HG03565 (cell line): ENCODE results near the gene RNF223.
"Not testable (repeated sequence)": the region's sequence is repeated elsewhere in the genome, so short reads cannot be mapped to it uniquely, and the experiment has no call there.

Experiments used
- ATAC-seq: cut with Tn5 transposase; IDR thresholded peaks from one replicate; pipeline ENCODE4 v1.9.1; 2021; ENCODE audit warnings: mild to moderate bottlenecking, moderate library complexity; ENCODE audit not compliant: unreplicated experiment

RNF223 gene

GRCh38 chr1:1061682-1062345 is 12.3 kb downstream of the RNF223 start:
- no peak for ATAC-seq

- no peak for ATAC-seq
Observed at GRCh38 chr1:1060281-1061000, 13.7 kb downstream of the RNF223 start.

DNA sequence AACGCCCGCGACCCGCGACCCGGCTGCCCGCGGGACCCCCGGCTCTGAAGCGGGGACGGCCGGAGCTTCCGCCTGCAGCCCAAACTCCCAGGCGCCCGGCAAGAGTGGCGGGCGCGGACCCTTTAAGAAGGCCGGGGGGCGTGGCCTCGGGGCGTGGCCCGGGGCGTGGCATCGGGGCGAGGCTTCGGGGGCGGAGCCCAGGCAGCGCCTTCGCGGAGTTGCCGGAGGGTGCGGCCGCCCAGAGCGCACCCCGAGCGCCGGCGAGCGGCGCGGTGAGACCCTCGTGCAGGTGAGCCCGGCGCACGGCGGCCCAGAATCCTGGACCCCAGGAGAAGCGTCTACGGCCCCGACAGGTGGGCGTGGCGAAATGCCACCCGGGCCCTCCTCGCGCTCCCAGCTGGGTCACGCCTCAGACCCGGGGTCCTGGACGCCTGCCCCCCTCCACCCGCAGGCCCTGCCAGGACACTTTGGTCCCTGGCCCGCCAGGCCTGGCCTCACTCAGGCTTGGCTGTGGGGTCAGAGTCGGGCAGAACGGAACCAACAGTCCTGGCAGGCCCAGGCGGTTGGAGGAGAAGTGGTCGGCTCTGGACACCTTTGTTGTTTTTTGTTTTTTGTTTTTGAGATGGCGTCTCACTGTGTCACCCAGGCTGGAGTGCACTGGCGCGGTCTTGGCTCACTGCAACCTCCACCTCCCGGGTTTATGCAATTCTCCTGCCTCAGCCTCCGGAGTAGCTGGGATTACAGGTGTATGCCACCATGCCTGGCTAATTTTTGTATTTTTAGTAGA is 14.4 kb downstream of the RNF223 start:
- peak; percentile 36 for ATAC-seq

DNA sequence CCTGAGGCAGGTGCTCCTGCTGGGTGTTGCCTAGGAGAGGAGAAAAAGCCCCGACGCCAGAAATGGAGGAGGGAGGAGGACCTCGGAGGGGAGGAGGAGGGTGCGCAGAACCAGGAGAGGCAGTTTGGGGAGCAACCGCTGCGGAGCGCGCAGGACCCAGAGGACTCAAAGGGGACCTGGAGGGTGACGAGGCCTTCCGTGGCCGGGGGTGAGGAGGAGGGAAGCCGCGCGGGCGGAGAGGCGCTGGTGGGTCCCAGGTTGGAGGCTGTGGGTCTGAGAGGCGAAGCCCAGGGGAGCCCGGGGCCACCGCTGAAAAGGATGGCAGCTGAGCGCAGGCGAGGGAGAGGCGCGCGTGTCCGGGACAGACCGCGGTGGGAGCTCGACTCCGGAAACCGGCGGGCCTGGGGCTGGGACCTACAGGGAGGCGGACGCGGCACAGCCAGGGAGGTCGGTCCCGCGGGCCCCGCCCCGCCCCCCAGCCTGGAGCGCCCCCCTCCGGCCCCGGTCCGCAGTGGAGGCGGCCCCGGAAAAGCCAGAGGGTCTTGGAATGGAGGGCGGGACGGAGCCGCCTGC is 15.1 kb downstream of the RNF223 start:
- ATAC-seq = peak; percentile 16

GRCh38 chr1:1058088-1058905 is 15.8 kb downstream of the RNF223 start:
- ATAC-seq = no peak

DNA sequence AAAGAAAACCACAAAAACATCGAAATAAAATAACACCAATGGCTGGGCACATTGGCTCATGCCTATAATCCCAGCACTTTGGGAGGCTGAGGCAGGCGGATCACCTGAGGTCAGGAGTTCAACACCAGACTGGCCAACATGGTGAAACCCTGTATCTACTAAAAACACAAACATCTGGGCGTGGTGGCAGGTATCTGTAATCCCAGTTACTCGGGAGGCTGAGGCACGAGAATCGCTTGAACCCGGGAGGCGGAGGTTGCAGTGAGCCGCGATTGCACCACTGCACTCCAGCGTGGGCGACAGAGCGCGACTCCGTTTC is 16.4 kb downstream of the RNF223 start:
- not testable (repeated sequence) for ATAC-seq

DNA sequence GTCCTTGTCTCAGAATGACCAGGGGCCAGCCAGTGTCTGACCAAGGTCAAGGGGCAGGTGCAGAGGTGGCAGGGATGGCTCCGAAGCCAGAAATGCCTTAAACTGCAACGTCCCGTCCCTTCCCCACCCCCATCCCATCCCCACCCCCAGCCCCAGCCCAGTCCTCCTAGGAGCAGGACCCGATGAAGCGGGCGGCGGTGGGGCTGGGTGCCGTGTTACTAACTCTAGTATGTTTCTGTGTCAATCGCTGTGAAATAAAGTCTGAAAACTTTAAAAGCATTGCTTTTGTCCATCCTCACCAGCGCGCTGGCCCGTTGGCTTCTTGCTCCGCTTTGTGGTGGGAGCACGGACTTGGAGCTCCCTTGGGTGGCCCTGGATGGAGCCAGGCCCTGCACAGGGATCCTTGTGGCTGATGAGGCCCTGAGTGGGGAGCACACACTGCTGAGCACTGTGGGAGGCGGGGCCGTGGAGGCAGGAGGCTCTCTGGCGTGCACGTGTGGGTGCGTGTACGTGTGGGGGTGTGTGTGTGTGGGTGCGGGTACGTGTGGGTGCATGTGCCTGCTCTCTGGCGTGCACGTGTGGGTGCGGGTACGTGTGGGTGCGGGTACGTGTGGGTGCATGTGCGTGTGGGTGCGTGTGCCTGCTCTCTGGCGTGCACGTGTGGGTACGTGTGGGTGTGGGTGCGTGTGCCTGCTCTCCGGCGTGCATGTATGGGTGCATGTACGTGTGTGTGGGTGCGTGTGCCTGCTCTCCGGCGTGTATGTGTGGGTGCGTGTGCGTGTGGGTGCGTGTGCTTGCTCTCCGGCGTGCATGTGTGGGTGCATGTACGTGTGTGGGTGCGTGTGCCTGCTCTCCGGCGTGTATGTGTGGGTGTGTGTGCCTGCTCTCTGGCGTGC is 18.0 kb downstream of the RNF223 start:
- ATAC-seq = no peak

DNA sequence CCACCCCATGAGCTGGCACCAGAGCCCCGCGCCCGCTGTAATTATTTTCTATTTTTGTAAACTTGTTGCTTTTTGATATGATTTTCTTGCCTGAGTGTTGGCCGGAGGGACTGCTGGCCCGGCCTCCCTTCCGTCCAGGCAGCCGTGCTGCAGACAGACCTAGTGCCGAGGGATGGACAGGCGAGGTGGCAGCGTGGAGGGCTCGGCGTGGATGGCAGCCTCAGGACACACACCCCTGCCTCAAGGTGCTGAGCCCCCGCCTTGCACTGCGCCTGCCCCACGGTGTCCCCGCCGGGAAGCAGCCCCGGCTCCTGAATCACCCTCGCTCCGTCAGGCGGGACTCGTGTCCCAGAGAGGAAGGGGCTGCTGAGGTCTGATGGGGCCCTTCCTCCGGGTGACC is 19.1 kb downstream of the RNF223 start:
- ATAC-seq = no peak

DNA sequence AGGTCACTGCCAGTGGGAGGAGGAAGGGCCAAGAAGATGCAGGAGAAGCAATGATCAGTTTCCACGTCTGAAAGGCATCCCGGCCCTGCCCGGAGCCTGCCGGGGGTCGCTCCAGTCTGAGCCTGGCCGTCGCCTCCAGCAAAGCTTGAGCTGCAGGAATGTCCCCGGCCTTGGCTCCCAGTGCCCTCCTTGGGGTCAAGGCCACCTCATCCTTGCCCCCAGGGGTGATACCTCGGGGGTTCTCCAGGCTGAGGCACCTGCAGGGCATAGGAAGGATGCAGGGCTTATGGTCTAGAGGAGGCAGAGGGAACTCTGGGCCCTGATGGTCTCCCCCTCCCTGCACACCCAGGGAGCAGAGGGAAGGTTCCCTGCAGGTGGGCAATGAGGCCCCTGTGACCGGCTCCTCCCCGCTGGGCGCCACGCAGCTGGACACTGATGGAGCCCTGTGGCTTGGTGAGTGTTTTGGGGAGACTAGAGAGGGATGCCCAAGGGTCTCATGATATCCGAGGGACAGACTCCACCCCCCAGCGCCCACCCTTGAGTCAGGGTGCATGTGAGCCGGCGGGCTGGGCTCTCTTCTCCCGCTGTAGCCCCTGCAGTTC is 19.9 kb downstream of the RNF223 start:
- ATAC-seq = no peak

- ATAC-seq = no peak
Observed at GRCh38 chr1:1053682-1054081, 20.4 kb downstream of the RNF223 start.

DNA sequence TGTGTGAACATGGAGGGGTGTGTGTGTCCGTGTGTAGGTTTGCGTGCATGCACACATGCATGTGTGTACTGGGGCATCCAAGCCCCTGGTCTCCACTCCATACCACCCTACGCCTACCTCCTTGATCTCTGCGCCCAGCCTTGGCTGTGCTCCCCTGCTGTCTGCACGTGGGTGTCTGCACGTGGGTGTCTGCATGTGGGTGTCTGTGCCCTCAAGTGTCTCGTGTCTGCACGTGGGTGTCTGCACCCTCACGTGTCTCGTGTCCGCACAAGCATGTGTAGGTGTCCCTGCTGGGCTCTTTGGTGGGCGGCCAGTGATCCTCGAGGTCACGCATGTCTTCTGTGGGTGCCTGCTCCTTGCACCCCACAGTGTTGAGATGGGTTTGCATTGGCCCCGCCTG is 21.1 kb downstream of the RNF223 start:
- no peak for ATAC-seq

DNA sequence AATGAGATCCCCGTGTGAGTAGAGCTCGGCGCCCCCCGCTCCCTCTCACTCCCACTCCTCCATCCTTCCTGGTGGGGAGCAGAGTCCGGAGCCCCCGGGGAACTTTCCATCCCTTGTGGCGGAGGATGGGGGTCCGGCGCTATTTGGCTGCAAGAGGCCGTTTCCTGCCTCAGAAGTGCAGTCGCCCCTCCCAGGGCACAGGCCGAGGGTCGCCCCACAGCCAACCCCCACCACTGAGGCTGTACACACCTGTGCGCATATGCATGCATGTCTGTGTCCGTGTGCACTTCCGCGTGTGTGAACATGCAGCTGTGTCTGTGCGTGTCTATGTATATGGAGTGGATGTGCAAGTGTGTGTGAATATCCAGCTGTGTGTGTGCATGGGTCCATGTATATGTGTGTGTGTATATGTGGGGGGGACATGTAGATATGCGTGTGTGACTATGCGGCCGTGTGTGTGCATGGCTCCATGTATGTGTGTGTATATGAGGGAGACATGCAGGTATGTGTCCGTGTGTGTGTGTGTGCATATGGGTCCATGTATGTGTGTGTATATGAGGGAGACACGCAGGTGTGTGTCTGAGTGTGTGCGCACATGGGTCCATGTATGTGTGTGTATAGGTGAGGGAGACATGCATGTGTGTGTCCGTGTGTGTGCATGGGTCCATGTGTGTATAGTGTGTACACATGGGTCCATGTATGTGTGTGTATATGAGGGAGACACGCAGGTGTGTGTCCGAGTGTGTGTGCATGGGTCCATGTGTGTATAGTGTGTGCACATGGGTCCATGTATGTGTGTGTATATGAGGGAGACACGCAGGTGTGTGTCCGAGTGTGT is 21.9 kb downstream of the RNF223 start:
- ATAC-seq = no peak

DNA sequence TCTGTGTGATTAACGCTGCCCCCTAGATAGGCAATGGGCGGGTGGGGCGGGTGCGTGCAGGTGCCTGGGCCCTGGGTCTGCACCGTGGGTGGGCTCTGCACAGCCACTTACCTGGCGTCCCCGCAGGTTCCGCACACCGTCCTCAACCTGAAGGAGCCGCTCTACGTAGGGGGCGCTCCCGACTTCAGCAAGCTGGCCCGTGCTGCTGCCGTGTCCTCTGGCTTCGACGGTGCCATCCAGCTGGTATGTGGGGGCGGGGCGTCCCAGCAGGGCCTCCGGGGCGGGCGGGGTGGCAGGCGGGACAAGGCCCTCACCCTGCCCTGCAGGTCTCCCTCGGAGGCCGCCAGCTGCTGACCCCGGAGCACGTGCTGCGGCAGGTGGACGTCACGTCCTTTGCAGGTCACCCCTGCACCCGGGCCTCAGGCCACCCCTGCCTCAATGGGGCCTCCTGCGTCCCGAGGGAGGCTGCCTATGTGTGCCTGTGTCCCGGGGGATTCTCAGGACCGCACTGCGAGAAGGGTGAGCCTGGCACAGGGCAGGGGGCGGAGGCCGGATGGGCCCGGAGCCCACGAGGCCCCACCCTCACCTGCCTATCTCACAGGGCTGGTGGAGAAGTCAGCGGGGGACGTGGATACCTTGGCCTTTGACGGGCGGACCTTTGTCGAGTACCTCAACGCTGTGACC is 22.8 kb downstream of the RNF223 start:
- ATAC-seq = no peak

DNA sequence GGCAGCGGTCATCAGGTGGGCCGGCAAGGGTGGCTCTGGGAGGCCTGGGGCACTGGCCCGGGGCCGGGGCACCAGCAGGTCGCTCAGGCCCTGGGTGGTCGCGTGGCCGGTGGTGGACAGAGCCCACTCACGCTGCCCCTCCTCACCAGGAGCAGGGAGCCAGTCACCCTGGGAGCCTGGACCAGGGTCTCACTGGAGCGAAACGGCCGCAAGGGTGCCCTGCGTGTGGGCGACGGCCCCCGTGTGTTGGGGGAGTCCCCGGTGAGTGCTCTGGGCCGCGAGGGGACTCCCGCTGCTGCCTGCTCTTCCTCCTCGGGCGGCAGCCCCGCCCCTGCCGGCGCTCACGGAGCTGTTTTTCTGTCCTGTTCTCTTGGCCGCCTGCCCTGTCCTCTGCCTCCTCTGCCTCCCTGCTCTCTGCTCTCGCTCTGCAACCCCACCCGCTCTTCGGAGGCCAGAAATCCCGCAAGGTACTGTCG is 23.5 kb downstream of the RNF223 start:
- no peak for ATAC-seq

GRCh38 chr1:1049318-1050165 is 24.6 kb downstream of the RNF223 start:
- ATAC-seq = no peak

DNA sequence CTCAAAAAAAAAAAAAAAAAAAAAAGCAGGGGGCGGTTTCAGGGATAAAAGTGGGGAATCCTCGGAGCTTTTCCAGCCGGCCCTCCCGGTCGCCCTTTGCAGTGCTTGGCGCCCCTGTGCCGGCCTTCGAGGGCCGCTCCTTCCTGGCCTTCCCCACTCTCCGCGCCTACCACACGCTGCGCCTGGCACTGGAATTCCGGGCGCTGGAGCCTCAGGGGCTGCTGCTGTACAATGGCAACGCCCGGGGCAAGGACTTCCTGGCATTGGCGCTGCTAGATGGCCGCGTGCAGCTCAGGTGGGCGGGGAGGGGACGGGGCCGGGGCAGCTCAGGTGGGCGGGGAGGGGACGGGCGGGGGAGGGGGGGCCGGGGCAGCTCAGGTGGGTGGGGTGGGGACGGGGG is 25.3 kb downstream of the RNF223 start:
- ATAC-seq = no peak

- ATAC-seq = no peak
Observed at GRCh38 chr1:1047963-1048362, 26.1 kb downstream of the RNF223 start.
